Epithelial cell of esophagus (primary cell): ENCODE data around the gene SEZ6.

Experiments used
- DNase-seq: peaks from one replicate; pipeline ENCODE4 v3.0.0; 2010; ENCODE audit warnings: low read depth
- H3K4me3 ChIP-seq: 2 replicates; pipeline ENCODE4 v1.5.1; 2011; ENCODE audit warnings: mild to moderate bottlenecking, low read length, control low read depth
- TF ChIP-seq, protein P1 (sequence below): IDR thresholded peaks from 2 replicates; pipeline ENCODE4 v1.5.1; 2011; ENCODE audit warnings: low read depth, mild to moderate bottlenecking, low read length, control low read depth, inconsistent platforms; ENCODE audit not compliant: insufficient read depth; ENCODE audit errors: missing control alignments

The SEZ6 gene

DNA sequence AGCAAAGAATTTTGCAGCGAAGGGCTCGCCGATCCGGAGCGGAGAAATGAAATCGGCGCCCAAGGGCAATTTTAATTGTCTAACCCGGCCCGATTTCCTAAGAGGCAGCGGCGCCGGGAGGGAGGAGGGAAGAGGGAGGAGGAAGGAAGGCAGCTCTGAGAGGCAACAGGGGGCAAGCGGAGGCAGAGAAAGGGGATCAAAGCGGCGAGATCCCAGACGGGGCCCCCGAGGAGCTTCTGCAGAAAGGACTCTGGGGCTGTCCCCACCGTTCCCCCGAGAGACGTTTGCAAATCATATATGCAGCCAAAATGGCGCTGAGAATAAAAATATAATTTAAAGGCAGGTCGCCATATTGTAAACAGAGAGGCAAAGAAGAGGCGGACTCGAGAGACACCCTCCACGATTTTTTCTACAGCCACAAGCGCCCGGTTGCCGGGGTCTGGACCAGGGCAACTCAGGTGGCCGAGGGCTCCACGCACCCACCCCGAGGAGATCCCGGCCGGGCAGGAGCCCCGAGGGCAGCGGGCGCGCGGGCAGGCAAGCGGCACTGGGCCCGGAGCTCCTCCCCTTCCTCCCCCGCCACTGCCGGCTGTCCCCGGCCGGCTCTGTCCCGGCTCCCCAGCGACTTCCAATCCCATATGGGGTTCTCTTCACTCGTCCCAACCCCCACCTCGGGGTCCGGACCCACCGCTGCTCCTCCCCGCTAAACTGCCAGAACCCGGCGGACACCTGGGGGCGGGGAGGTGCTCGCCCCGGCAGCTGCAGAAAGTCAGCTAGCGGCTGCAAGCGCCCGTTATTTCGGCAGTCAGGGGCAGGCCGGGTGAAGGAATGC, 56.4 kb downstream of the SEZ6 start:
- TF ChIP-seq, protein P1, sequence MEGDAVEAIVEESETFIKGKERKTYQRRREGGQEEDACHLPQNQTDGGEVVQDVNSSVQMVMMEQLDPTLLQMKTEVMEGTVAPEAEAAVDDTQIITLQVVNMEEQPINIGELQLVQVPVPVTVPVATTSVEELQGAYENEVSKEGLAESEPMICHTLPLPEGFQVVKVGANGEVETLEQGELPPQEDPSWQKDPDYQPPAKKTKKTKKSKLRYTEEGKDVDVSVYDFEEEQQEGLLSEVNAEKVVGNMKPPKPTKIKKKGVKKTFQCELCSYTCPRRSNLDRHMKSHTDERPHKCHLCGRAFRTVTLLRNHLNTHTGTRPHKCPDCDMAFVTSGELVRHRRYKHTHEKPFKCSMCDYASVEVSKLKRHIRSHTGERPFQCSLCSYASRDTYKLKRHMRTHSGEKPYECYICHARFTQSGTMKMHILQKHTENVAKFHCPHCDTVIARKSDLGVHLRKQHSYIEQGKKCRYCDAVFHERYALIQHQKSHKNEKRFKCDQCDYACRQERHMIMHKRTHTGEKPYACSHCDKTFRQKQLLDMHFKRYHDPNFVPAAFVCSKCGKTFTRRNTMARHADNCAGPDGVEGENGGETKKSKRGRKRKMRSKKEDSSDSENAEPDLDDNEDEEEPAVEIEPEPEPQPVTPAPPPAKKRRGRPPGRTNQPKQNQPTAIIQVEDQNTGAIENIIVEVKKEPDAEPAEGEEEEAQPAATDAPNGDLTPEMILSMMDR: no peak
- peak; percentile 68 for DNase-seq
- H3K4me3 ChIP-seq: peak overlapping the region; percentile 86

DNA sequence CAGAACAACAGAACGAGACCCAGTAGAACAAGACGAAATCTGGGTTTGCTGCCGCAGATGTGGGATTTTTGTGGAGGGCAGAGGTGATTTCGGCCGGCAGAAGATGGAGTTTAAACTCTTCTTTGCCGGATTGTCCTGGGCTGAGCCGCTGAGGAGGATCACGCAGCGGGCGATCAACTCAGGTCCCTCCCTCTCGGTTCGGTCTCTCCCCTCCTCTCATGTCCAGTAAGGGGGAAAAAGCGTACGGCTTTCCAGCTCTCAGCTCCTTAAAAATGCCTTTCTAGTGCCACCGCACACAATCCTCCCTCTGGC, 57.0 kb downstream of the SEZ6 start:
- H3K4me3 ChIP-seq: peak overlapping the region; percentile 86
- no peak for DNase-seq
- TF ChIP-seq, protein P1: no peak

DNA sequence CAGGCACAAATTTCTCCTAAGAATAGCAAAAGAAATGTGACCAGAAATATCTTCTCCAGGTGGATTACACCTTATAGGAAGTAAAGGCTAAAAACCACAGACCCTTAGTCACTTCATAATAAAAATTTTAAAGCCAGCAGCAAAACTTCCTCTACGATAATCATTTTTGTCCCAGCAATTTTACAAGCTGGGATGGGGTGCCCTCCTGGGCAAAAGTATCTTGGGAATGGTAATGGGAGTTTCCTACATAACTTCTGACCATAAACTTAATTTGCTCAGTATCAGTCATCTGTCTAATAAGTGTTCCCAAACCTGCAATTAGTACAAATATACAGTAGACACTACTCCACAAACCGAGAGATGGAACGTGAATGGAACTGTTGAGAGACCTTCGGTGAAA, 57.5 kb downstream of the SEZ6 start:
- TF ChIP-seq, protein P1: no peak
- H3K4me3 ChIP-seq: peak overlapping the region; percentile 86
- DNase-seq: no peak

DNA sequence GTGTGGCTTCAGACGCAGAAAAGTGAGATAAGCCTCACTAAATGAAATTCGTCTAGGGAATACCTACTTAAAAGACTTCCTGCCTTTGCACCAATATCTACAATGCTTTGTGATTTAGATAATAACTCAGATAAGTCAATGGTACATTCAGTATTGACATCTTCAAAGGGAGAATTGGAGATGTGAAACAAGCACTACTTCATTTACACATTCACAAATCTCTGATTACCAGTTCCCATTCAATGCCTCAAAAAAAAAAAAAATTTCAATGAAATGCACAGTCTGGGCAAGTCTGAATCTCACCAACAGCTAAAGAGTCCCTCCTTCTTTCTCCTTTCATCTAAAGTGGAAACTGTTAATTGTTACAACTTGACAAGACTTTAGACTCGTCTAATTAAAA, 58.2 kb downstream of the SEZ6 start:
- no peak for DNase-seq
- TF ChIP-seq, protein P1: no peak
- H3K4me3 ChIP-seq: no peak overlapping the region

DNA sequence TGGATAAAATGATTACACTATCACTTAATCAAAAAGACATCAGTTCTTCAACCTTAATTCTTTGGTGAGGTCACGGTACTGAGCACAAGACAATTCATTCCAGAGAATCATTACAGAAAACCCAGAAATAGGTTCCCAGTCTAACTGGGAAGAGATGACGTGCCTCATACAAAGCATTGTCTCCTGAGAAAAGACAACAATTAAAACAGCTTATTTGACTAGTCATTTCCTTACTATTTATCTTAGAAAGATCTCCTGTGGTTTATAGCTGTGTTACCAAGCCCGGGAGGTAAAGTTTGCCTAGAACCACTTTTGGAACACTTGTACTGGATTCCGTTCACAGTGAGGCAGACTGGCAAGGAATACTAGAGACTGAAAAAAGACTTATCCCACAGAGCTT, 59.6 kb downstream of the SEZ6 start:
- no peak overlapping the region for H3K4me3 ChIP-seq
- DNase-seq: peak; percentile 45
- TF ChIP-seq, protein P1: no peak

DNA sequence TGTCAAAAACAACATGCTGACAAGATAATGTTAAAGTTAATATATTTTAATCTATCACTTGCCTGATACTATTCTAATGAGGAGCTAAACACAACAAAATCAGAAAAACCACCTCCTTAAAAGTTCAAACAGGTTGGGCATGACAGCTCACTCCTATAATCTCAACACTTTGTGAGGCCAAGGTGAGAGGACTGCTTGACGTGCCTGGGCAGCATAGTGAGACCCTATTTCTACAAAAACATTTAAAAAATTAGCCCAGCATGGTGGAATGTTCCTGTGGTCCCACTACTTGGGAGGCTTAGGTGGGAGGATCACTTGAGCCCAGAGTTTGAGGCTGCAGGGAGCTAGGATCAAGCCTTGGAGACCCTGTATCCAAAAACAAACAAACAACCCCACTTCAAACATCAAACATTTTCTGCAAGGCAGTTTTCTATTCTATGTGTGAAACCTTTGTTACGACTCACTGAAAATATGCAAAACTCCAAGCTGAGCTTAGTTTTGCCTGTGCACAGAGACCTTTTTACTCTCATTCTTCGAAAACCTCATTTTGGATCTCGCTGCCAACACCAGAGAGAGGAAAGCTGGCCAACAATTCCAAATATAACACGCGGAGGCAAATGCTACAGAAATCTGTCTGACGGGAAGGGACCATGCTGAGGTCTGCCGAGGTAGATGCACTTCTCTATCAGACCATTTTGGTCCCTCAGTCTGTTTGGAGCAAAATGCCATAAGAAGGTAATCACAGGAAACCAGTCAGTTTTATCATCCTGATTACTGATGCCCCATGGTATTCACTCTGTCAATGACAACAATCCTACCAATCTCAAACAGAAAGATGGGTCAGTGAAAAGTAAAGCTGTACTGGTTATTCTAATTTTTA, 60.7 kb downstream of the SEZ6 start:
- DNase-seq: peak; percentile 32
- TF ChIP-seq, protein P1: no peak
- no peak overlapping the region for H3K4me3 ChIP-seq
